ENCODE measurements around the gene SLC14A1. TPM values are rescaled to one million over a fixed set of nuclear protein-coding genes. Genes with fewer than 3 reads are reported as not detected.
A peak's percentile ranks its signal among the peaks of the same experiment; 100 is the strongest.

The SLC14A1 gene
- total RNA-seq, 1 donor from 2014 or later, result 0.36 TPM

GRCh38 chr18:45688833-45689232 is 35.1 kb upstream of the SLC14A1 start:
- H3K4me3 Mint-ChIP-seq (ENCODE audit: unreplicated experiment), result no peak overlapping the region
- TF ChIP-seq, protein P1, sequence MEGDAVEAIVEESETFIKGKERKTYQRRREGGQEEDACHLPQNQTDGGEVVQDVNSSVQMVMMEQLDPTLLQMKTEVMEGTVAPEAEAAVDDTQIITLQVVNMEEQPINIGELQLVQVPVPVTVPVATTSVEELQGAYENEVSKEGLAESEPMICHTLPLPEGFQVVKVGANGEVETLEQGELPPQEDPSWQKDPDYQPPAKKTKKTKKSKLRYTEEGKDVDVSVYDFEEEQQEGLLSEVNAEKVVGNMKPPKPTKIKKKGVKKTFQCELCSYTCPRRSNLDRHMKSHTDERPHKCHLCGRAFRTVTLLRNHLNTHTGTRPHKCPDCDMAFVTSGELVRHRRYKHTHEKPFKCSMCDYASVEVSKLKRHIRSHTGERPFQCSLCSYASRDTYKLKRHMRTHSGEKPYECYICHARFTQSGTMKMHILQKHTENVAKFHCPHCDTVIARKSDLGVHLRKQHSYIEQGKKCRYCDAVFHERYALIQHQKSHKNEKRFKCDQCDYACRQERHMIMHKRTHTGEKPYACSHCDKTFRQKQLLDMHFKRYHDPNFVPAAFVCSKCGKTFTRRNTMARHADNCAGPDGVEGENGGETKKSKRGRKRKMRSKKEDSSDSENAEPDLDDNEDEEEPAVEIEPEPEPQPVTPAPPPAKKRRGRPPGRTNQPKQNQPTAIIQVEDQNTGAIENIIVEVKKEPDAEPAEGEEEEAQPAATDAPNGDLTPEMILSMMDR (IDR thresholded peaks at IDR 0.05; ENCODE audit: unreplicated experiment), result no peak
- no peak overlapping the region for H3K27ac Mint-ChIP-seq (ENCODE audit: unreplicated experiment)
- DNase-seq (ENCODE audit: low spot score), result no peak
- H3K4me1 Mint-ChIP-seq (ENCODE audit: unreplicated experiment), result no peaks in the 10 kb centered on the region
- H3K27me3 Mint-ChIP-seq (ENCODE audit: unreplicated experiment), result peaks cover 1% of the 10 kb centered on the region
- H3K9me3 Mint-ChIP-seq (ENCODE audit: unreplicated experiment), result no peaks in the 10 kb centered on the region
- no peaks in the 10 kb centered on the region for H3K36me3 Mint-ChIP-seq (ENCODE audit: low read depth, unreplicated experiment)

DNA sequence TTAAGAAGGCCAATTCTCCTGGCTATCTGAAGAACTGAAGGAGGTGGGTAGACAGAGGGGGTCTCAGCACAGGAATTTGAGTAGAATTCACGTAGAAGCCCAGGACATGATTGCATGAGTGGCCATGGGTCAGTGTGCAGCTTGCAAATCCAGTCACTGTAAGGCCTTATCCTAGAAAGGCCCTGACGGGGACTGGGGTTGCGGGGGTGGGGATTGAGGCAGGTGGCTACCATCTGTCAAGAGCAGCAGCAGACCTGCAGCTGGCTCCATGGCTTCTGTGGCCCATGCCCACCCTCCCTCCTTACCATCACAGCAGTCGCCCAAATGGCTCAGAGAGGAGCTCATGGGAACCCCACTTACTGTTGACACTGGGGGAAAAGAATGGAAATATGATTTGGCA is 34.6 kb upstream of the SLC14A1 start:
- Mint-ChIP-seq H3K27ac (ENCODE audit: unreplicated experiment) (no peak overlapping the region), H3K9me3 (ENCODE audit: unreplicated experiment) (no peaks in the 10 kb centered on the region), H3K4me1 (ENCODE audit: unreplicated experiment) (no peaks in the 10 kb centered on the region), H3K36me3 (ENCODE audit: low read depth, unreplicated experiment) (no peaks in the 10 kb centered on the region), H3K4me3 (ENCODE audit: unreplicated experiment) (no peak overlapping the region), H3K27me3 (ENCODE audit: unreplicated experiment) (peaks cover 1% of the 10 kb centered on the region)
- DNase-seq (ENCODE audit: low spot score), result no peak
- TF ChIP-seq, protein P1 (IDR thresholded peaks at IDR 0.05; ENCODE audit: unreplicated experiment), result no peak

DNA sequence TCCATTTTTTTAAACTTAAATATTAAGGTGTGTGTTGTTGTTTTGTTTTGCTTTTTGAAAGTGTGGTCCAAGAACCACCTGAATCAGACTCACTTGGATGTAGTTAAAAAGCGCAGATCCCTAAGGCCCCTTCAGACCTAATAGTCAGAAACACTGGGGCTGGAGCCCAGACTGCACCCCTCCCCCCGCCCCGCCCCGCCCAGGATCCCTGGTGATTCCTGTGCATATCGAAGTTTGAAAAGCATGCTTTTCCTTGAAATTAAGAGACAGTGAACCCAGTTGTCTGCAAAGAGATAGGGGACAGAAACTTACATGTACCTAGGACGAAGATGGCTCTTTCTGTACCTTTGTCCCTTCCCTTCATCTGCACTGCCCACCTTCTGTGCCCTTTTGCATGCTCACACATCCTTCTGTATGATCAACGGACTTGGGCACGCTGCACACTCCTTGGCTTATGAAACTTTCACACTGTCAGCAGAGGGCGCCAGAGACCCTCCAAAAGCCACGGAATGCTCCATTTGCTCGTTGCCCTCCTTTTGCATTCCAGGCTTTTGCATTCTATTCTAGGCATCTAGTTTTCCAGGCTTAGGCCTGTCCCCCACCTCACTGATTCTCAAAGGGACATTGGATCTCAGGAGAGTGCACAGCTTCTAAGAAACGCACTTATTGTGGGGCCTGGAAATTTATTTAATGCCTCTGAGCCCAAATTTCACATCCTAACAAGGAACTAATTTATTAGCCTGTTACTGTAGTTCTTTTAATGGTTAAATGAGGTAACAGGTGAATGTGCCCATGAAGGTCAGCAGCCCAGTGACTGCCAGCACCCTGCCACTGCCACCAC is 32.8 kb upstream of the SLC14A1 start:
- H3K27me3 Mint-ChIP-seq (ENCODE audit: unreplicated experiment), result peaks cover 1% of the 10 kb centered on the region
- H3K4me1 Mint-ChIP-seq (ENCODE audit: unreplicated experiment), result no peaks in the 10 kb centered on the region
- no peaks in the 10 kb centered on the region for H3K9me3 Mint-ChIP-seq (ENCODE audit: unreplicated experiment)
- no peak overlapping the region for H3K27ac Mint-ChIP-seq (ENCODE audit: unreplicated experiment)
- TF ChIP-seq, protein P1 (IDR thresholded peaks at IDR 0.05; ENCODE audit: unreplicated experiment), result peak; percentile 65
- no peak overlapping the region for H3K4me3 Mint-ChIP-seq (ENCODE audit: unreplicated experiment)
- H3K36me3 Mint-ChIP-seq (ENCODE audit: low read depth, unreplicated experiment), result no peaks in the 10 kb centered on the region
- peak; percentile 84 for DNase-seq (ENCODE audit: low spot score)

DNA sequence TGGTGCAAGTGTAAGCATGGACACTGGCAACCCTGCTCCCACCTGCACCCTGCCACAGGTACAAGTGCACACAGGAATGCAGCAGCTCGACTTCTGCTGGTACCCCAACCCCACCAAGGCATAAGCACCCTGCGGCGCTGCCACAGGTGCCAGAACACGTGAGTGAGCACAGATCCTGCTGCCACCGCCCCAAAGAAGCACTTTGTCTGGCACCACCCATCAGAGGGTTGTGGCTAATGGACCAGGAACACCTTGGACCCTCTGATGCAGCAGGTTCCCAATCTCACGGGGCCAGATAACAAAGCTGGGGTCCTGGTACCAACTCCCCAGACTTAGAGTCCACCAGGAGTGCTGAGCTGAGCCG is 32.2 kb upstream of the SLC14A1 start:
- H3K27me3 Mint-ChIP-seq (ENCODE audit: unreplicated experiment), result peaks cover 1% of the 10 kb centered on the region
- no peaks in the 10 kb centered on the region for H3K36me3 Mint-ChIP-seq (ENCODE audit: low read depth, unreplicated experiment)
- no peak overlapping the region for H3K4me3 Mint-ChIP-seq (ENCODE audit: unreplicated experiment)
- TF ChIP-seq, protein P1 (IDR thresholded peaks at IDR 0.05; ENCODE audit: unreplicated experiment), result no peak
- no peak for DNase-seq (ENCODE audit: low spot score)
- no peak overlapping the region for H3K27ac Mint-ChIP-seq (ENCODE audit: unreplicated experiment)
- H3K4me1 Mint-ChIP-seq (ENCODE audit: unreplicated experiment), result no peaks in the 10 kb centered on the region
- H3K9me3 Mint-ChIP-seq (ENCODE audit: unreplicated experiment), result no peaks in the 10 kb centered on the region

GRCh38 chr18:45702708-45703265 is 21.2 kb upstream of the SLC14A1 start:
- Mint-ChIP-seq H3K4me1 (ENCODE audit: unreplicated experiment) (no peaks in the 10 kb centered on the region), H3K4me3 (ENCODE audit: unreplicated experiment) (no peak overlapping the region), H3K36me3 (ENCODE audit: low read depth, unreplicated experiment) (peaks cover 8% of the 10 kb centered on the region), H3K27me3 (ENCODE audit: unreplicated experiment) (peaks cover 9% of the 10 kb centered on the region), H3K27ac (ENCODE audit: unreplicated experiment) (no peak overlapping the region), H3K9me3 (ENCODE audit: unreplicated experiment) (peaks cover 19% of the 10 kb centered on the region)
- no peak for DNase-seq (ENCODE audit: low spot score)
- TF ChIP-seq, protein P1 (IDR thresholded peaks at IDR 0.05; ENCODE audit: unreplicated experiment), result no peak
